Epithelial cell of proximal tubule (primary cell): ENCODE measurements around the gene DEAF1. TPM values are rescaled to one million over a fixed set of nuclear protein-coding genes. Genes with fewer than 3 reads are reported as not detected.
"Not testable (repeated sequence)": the region's sequence is repeated elsewhere in the genome, so short reads cannot be mapped to it uniquely, and the experiment has no call there.

Source experiments
- DNase-seq: peaks from one replicate; pipeline ENCODE4 v3.0.0-alpha.2; 2011; ENCODE audit warnings: low read depth
- H3K4me3 ChIP-seq: 2 replicates; pipeline ENCODE4 v1.5.1; 2011; ENCODE audit warnings: low read depth, mild to moderate bottlenecking, low read length
- total RNA-seq: library from RNA; depleted of rRNA; stranded (reverse); fragments of >200 nt; gene quantifications from 2 replicates; pipeline ENCODE4 v1.2.3, GENCODE V29; 2015
- TF ChIP-seq, protein P1 (sequence below): conservative IDR thresholded peaks from 2 replicates; pipeline ENCODE4 v1.5.1; 2012; ENCODE audit warnings: low read depth, mild to moderate bottlenecking, low read length

DEAF1 gene
- total RNA-seq, 1 donor from 2014 or later, result 38.2 TPM

DNA sequence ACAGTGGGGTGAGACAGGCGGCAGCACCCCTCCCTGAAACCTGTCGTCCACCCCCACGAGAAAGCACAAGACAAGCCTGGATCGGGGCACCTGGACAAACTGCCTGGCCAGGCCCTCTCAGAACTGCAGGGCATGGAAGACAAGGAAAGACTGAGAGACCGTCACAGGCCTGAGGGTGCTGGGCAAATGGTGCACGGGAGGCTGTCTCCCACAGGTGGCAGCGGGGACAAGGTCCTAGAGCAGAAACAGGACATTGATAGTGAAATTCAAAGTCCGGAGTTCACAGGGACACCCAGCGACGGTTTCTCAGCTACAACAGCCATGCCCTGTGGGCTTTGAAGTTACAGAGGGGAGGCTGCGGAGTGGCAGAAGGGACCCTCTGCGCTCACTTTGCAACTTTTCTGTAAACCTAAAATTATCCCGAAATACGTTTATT lies 37.3 kb downstream of the DEAF1 start:
- H3K4me3 ChIP-seq, result no peak overlapping the region

DNA sequence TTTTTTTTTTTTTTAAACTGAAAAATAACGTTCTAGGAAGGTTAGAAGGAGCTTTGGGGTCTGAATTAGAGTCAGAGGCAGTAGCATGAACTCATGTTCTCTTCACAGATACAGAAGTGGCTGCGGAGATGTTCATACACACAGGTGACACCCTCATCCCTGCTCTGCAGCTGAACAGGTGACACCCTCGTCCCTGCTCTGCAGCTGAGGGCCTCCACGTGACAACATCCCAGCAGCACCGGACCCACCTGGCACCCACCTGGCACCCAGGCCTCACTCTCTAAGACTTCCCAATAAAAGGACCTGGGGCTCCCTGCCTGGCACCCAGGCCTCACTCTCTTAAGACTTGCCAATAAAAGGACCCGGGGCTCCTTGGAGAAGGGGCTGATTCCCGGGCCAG lies 38.2 kb downstream of the DEAF1 start:
- DNase-seq, result no peak
- TF ChIP-seq, protein P1, sequence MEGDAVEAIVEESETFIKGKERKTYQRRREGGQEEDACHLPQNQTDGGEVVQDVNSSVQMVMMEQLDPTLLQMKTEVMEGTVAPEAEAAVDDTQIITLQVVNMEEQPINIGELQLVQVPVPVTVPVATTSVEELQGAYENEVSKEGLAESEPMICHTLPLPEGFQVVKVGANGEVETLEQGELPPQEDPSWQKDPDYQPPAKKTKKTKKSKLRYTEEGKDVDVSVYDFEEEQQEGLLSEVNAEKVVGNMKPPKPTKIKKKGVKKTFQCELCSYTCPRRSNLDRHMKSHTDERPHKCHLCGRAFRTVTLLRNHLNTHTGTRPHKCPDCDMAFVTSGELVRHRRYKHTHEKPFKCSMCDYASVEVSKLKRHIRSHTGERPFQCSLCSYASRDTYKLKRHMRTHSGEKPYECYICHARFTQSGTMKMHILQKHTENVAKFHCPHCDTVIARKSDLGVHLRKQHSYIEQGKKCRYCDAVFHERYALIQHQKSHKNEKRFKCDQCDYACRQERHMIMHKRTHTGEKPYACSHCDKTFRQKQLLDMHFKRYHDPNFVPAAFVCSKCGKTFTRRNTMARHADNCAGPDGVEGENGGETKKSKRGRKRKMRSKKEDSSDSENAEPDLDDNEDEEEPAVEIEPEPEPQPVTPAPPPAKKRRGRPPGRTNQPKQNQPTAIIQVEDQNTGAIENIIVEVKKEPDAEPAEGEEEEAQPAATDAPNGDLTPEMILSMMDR, result no peak
- H3K4me3 ChIP-seq, result no peak overlapping the region

More for the DNA sequence above, 37.3 kb downstream of the DEAF1 start:
- TF ChIP-seq, protein P1, result no peak
- DNase-seq, result no peak

DNA sequence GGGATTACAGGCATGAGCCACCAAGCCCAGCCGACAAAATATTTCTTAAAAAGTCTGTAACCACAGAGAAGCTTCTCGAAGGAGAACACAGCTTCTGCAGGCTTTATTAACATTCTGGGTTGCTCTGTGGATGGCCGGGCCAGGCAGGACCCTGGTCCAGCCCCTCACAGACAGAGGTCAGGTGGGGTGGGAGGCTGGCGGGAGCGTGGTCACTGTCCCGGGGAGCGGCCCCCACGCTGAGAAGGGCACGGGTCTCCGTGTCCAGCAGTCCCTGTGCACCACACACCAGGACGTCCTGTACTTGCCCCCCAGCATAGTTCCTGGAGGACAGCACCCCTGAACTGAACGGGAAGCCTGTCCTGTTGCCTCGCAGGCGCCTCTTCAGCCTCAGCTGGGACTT lies 38.6 kb downstream of the DEAF1 start:
- TF ChIP-seq, protein P1, result no peak
- no peak for DNase-seq
- H3K4me3 ChIP-seq, result no peak overlapping the region

DNA sequence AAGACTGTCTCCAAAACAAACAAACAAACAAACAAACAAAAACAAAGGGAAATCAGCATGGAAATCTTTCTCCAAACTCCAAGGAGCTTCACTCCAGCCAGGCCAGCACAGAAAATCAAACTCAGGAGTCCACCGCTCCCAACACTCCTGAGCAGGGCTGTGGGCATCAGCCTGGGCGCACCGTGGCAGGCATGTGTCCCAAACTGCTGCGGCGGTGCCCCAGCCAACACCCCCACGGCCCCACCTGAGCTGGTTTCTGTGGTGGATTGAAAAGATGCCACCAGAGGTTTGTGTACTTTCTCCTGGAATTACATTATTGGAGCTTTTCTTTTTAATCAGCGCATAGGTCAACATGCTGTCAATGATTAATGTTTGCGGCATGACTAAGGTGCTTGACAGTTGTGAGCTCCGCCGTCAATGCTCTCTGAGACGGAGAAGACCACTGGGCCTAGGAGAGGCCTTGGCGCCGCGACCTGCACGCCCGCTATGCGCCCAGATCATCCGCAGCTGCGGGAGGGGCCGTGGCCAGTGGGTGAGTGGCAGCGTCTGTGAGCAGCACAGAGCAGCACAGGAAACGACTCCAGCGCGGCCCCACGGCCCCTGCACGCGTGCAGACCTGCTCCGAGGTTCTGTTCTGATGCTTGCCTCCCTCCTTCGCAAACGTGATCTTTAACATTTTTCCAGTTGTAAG lies 39.8 kb downstream of the DEAF1 start:
- peak overlapping the region; percentile 7 for H3K4me3 ChIP-seq
- TF ChIP-seq, protein P1, result no peak
- DNase-seq, result peak; percentile 59

DNA sequence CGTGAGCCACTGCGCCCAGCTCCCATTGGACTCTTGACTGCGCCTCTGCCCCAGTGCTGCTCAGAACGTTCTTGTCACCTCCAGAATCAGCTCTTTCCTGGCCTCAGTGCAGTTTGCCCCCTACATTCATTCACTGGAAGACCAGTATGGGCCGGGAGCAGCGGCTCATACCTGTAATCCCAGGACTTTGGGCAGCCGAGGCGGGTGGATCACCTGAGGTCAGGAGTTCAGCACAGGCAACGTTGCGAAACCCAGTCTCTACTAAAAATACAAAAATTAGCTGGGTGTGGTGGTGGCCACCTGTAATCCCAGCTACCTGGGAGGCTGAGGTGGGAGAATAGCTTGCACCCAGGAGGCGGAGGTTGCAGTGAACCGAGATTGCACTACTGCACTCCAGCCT lies 40.6 kb downstream of the DEAF1 start:
- DNase-seq, H3K4me3 ChIP-seq: not testable (repeated sequence)

DNA sequence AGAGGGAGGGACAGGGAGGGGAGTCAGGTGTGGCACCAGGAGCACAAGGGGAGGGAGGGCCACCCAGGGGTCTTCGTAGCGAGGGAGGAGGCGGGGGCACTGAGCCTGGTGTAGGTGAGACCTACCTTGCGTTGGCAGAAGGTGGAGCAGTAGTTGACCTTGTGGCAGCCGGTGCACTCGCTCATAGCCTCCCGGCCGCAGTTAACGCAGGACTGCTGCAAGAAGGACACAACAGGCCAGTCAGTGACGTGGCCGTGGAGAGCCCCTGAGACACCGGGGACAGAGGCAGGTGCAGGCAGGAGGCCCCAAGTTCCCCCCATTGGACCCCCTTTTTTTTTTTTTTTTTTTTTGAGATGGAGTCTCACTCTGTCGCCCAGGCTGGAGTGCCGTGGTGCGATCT lies 41.2 kb downstream of the DEAF1 start:
- no peak for DNase-seq
- H3K4me3 ChIP-seq, result no peak overlapping the region
- TF ChIP-seq, protein P1, result no peak

DNA sequence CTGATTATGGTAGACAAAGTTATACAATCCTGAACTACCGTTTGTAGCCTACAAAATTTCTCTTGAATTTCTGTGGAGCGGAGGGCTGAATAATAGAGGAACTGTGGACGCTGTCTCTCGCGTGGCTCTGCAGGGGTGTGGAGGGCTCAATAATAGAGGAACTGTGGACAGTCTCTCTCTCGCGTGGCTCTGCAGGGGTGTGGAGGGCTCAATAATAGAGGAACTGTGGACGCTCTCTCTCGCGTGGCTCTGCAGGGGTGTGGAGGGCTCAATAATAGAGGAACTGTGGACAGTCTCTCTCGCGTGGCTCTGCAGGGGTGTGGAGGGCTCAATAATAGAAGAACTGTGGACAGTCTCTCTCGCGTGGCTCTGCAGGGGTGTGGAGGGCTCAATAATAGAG lies 41.9 kb downstream of the DEAF1 start:
- H3K4me3 ChIP-seq, DNase-seq: not testable (repeated sequence)

DNA sequence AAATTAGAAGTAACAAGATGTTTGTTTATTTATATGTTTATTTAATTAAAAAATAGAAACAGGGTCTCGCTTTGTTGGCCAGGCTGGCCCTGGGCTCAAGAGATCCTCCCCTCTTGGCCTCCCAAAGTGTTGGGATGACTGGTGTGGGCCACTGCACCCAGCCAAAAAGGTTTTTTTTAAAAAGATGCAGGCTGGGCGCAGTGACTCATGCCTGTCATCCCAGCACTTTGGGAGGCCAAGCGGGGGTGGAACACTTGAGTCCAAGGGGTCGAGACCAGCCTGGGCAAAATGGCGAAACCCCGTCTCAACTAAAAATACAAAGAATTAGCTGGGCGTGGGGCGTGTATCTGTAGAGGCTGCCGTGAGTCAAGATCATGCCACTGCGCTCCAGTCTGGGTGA lies 44.5 kb downstream of the DEAF1 start:
- TF ChIP-seq, protein P1, result no peak
- no peak for DNase-seq

DNA sequence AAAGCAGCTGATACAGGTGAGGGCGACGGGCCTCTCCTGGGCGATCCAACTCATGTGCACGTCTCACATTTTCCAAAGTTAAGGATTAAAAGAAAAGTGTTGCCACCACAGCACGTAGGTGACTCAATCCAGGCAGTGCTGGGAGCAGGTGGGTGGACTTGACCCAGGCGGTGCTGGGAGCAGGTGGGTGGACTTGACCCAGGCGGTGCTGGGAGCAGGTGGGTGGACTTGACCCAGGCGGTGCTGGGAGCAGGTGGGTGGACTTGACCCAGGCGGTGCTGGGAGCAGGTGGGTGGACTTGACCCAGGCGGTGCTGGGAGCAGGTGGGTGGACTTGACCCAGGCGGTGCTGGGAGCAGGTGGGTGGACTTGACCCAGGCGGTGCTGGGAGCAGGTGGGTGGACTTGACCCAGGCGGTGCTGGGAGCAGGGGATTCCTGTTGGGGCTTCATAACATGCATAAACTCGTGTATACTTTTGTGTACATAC lies 47.3 kb downstream of the DEAF1 start:
- not testable (repeated sequence) for H3K4me3 ChIP-seq, DNase-seq

More for the DNA sequence above, 44.5 kb downstream of the DEAF1 start:
- H3K4me3 ChIP-seq, result no peak overlapping the region
